NCI-H146 treated with DMSO at 0.1 percent for 48 hours (cell line): Measurements from ENCODE around the gene FSTL5.
"Not testable (repeated sequence)": the region's sequence is repeated elsewhere in the genome, so short reads cannot be mapped to it uniquely, and the experiment has no call there.

Experiments
- DNase-seq: peaks from one replicate; lab custom pipeline; 2025; ENCODE audit not compliant: unreplicated experiment; lab: John Stamatoyannopoulos, UW

The FSTL5 gene

GRCh38 chr4:162163892-162164759 lies at the start of gene FSTL5:
TSS of gene FSTL5 (minus strand) at chr4:162164000. CDS start at chr4:162111396, 52,604 bp downstream.
- no peak for DNase-seq

GRCh38 chr4:162209706-162210105 lies 45.9 kb upstream of the FSTL5 start:
- DNase-seq: no peak

- not testable (repeated sequence) for DNase-seq
These were observed 39.7 kb upstream of the FSTL5 start for GRCh38 chr4:162203478-162203877.

- DNase-seq: no peak
These were observed 37.9 kb upstream of the FSTL5 start for GRCh38 chr4:162201673-162202072.

GRCh38 chr4:162170509-162170908 lies 6.7 kb upstream of the FSTL5 start:
- DNase-seq: no peak

GRCh38 chr4:162164906-162165510 lies 1.2 kb upstream of the FSTL5 start:
- no peak for DNase-seq

GRCh38 chr4:162162672-162163071 lies 1.1 kb downstream of the FSTL5 start:
- DNase-seq: no peak

GRCh38 chr4:162157241-162157640 lies 6.6 kb downstream of the FSTL5 start:
- no peak for DNase-seq

GRCh38 chr4:162154862-162155540 lies 8.8 kb downstream of the FSTL5 start:
- DNase-seq: no peak

GRCh38 chr4:162151850-162152249 lies 11.9 kb downstream of the FSTL5 start:
- DNase-seq: no peak

GRCh38 chr4:162151386-162151785 lies 12.4 kb downstream of the FSTL5 start:
- no peak for DNase-seq

GRCh38 chr4:162149644-162150043 lies 14.2 kb downstream of the FSTL5 start:
- no peak for DNase-seq

GRCh38 chr4:162140051-162140683 lies 23.6 kb downstream of the FSTL5 start:
- no peak for DNase-seq

GRCh38 chr4:162139412-162139811 lies 24.4 kb downstream of the FSTL5 start:
- DNase-seq: no peak

- no peak for DNase-seq
These were observed 32.5 kb downstream of the FSTL5 start for GRCh38 chr4:162131256-162131655.

- DNase-seq: no peak
These were observed 37.1 kb downstream of the FSTL5 start for GRCh38 chr4:162126729-162127128.

GRCh38 chr4:162117051-162117450 lies 46.7 kb downstream of the FSTL5 start:
- DNase-seq: no peak

GRCh38 chr4:162116095-162116779 lies 47.6 kb downstream of the FSTL5 start:
- DNase-seq: no peak

- DNase-seq: no peak
These were observed 48.5 kb downstream of the FSTL5 start for GRCh38 chr4:162115333-162115732.

- DNase-seq: no peak
These were observed 52.7 kb downstream of the FSTL5 start for GRCh38 chr4:162111078-162111477.
